ENCODE data around the gene CKS2. TPM values are rescaled to one million over a fixed set of nuclear protein-coding genes. Genes with fewer than 3 reads are reported as not detected.
A peak's percentile ranks its signal among the peaks of the same experiment; 100 is the strongest.
"Not testable (repeated sequence)": the region's sequence is repeated elsewhere in the genome, so short reads cannot be mapped to it uniquely, and the experiment has no call there.

The CKS2 gene
- total RNA-seq: 10 to 100 TPM in 3 of 4 donors, 1 to 10 TPM in 1; 9.4 to 25.4 (median 21.1) TPM

GRCh38 chr9:89310475-89311345 lies at the start of gene CKS2:
Gene CKS2, plus strand, starts transcription at chr9:89311195. Its CDS starts 98 bp downstream, at chr9:89311293.
- peak within 1 kb of the TSS; percentile 86 for H3K4me3 ChIP-seq (ENCODE audit: low read depth, poor library complexity, severe bottlenecking)
- TF ChIP-seq CTCF (IDR thresholded peaks at IDR 0.05) (no peak), POLR2A (IDR thresholded peaks at IDR 0.05) (peak in 1 of 2 donors; percentile 97)
- intact Hi-C loops (cut with DNase I; ENCODE audit: low total_unique reads): no loop called here
- 0 to 1% methylated on average over 68 to 72 of the region's 86 CpGs for WGBS, 2 donors
- peak; percentile 100 for DNase-seq (ENCODE audit: low spot score in 2 of 2)

- no peak for DNase-seq (ENCODE audit: low spot score in 2 of 2)
- no peak overlapping the region for H3K4me3 ChIP-seq (ENCODE audit: low read depth, poor library complexity, severe bottlenecking)
- WGBS, 2 donors: 92 to 93% methylated on average over 3 of the region's 3 CpGs
- intact Hi-C loops (cut with DNase I; ENCODE audit: low total_unique reads): no loop called here
- TF ChIP-seq CTCF (IDR thresholded peaks at IDR 0.05): no peak
- TF ChIP-seq POLR2A (IDR thresholded peaks at IDR 0.05): no peak
Observed at GRCh38 chr9:89273528-89274279, 37.3 kb upstream of the CKS2 start.

DNA sequence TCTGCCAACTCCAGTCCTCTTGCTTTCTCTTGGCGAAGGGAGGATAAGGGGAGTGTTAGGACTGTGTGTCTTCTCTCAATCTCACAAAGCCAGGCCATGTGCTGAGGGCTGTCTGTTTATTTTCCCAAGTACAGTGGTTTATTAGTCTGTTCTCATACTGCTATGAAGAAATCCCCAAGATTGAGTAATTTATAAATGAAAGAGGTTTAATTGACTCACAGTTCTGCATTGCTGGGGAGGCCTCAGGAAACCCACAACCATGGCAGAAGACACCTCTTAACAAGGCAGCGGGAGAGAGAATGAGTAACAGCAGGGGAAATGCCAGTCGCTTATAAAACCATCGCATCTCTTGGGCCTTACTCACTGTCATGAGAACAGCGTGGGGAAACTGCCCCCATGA lies 36.2 kb upstream of the CKS2 start:
- no peak for DNase-seq (ENCODE audit: low spot score in 2 of 2)
- WGBS, 2 donors: 83 to 87% methylated on average over 5 of the region's 5 CpGs
- intact Hi-C loops (cut with DNase I; ENCODE audit: low total_unique reads): no loop called here
- no peak for TF ChIP-seq POLR2A (IDR thresholded peaks at IDR 0.05)
- TF ChIP-seq CTCF (IDR thresholded peaks at IDR 0.05): no peak
- no peak overlapping the region for H3K4me3 ChIP-seq (ENCODE audit: low read depth, poor library complexity, severe bottlenecking)

DNA sequence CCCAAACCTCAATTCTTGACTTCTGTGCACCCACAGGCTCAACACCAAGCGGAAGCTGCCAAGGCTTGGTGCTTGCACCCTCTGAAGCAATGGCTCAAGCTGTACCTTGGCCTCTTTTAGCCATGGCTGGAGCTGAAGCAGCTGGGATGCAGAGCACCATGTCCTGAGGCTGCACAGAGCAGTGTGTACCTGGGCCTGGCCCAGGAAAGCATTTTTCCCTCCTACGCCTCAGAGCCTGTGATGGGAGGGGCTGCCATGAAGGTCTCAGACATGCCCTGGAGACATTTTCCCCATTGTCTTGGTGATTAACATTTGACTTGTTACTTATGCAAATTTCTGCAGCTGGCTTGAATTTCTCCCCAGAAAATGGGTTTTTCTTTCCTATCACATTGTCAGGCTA lies 35.0 kb upstream of the CKS2 start:
- 71 to 77% methylated on average over 2 of the region's 2 CpGs for WGBS, 2 donors
- H3K4me3 ChIP-seq (ENCODE audit: low read depth, poor library complexity, severe bottlenecking); DNase-seq (ENCODE audit: low spot score in 2 of 2); intact Hi-C loops (cut with DNase I; ENCODE audit: low total_unique reads): not testable (repeated sequence)

DNA sequence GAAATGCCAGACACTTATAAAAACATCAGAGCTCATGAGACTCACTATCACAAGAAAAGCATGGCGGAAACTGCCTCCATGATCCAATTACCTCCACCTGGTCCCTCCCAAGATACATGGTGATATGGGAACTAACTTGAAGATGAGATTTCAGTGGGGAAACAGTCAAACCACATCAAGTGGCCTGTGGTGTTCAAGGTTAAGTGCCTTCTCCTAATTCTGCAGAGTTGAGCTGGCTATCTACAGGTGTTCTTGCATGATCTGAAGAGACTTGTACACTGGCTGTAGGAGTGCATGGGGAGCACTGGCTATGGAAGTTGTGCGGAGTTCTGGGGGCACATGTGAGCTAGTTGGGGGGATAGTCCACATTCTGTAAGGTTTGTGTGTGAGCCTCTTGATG lies 34.0 kb upstream of the CKS2 start:
- no peak overlapping the region for H3K4me3 ChIP-seq (ENCODE audit: low read depth, poor library complexity, severe bottlenecking)
- 98% methylated on average over 2 of the region's 2 CpGs for WGBS, 2 donors
- TF ChIP-seq POLR2A (IDR thresholded peaks at IDR 0.05): no peak
- no peak for TF ChIP-seq CTCF (IDR thresholded peaks at IDR 0.05)
- intact Hi-C loops (cut with DNase I; ENCODE audit: low total_unique reads): no loop called here
- DNase-seq (ENCODE audit: low spot score in 2 of 2): no peak

GRCh38 chr9:89277454-89277853 lies 33.5 kb upstream of the CKS2 start:
- no peak overlapping the region for H3K4me3 ChIP-seq (ENCODE audit: low read depth, poor library complexity, severe bottlenecking)
- intact Hi-C loops (cut with DNase I; ENCODE audit: low total_unique reads): no loop called here
- no peak for TF ChIP-seq CTCF (IDR thresholded peaks at IDR 0.05)
- TF ChIP-seq POLR2A (IDR thresholded peaks at IDR 0.05): no peak
- no peak for DNase-seq (ENCODE audit: low spot score in 2 of 2)

Data from lower leg skin (tissue), 4 donors.